Heart left ventricle (tissue), 16 donors: ENCODE measurements around the gene AGPAT2. TPM values are rescaled to one million over a fixed set of nuclear protein-coding genes. Genes with fewer than 3 reads are reported as not detected.

Experiments
- ATAC-seq, 4 donors: fragments of 200-7000 bp; cut with Tn5 transposase; one replicate each; pipeline ENCODE4 v1.9.1; 2020 to 2022; ENCODE audit warnings: moderate library complexity in 4 of 4, mild to moderate bottlenecking in 3 of 4, moderate number of reproducible peaks in 1 of 4
- DNase-seq, 5 donors: peaks; one replicate each; pipeline ENCODE4 v3.0.0-alpha.2; 2020
- H3K27ac ChIP-seq, 12 donors: fragments of 200-600 bp; sonication (generic) in 4 of 12; one replicate each; pipeline versions ENCODE4 v1.5.0 to v1.8.0; 2016 to 2022; ENCODE audit warnings: mild to moderate bottlenecking in 2 of 12
- H3K27me3 ChIP-seq, 9 donors: fragments of 200-600 bp; sonication (generic) in 2 of 9; one replicate each; pipeline versions ENCODE4 v1.5.1 to v1.8.0; 2016 to 2022; ENCODE audit warnings: mild to moderate bottlenecking in 3 of 9
- H3K36me3 ChIP-seq, 9 donors: fragments of 200-600 bp; sonication (generic) in 2 of 9; one replicate each; pipeline versions ENCODE4 v1.5.0 to v1.8.0; 2018 to 2022; ENCODE audit warnings: mild to moderate bottlenecking in 2 of 9
- H3K4me1 ChIP-seq, 12 donors: fragments of 200-600 bp; sonication (generic) in 4 of 12; one replicate each; pipeline versions ENCODE4 v1.5.0 to v1.8.0; 2016 to 2022; ENCODE audit warnings: mild to moderate bottlenecking in 3 of 12
- H3K4me3 ChIP-seq, 12 donors: fragments of 200-600 bp; sonication (generic) in 4 of 12; one replicate each; pipeline versions ENCODE4 v1.5.0 to v1.8.0; 2017 to 2022; ENCODE audit warnings: mild to moderate bottlenecking in 9 of 12, moderate library complexity in 4 of 12
- H3K9me3 ChIP-seq, 12 donors: fragments of 200-600 bp; sonication (generic) in 4 of 12; one replicate each; pipeline versions ENCODE4 v1.5.0 to v1.8.0; 2016 to 2022; ENCODE audit warnings: mild to moderate bottlenecking in 1 of 12
- CTCF ChIP-seq, 12 donors: fragments of 200-600 bp; sonication (generic) in 4 of 12; IDR thresholded peaks; one replicate each; pipeline versions ENCODE4 v1.5.0 to v1.8.0; 2018 to 2022; ENCODE audit warnings: antibody characterized with exemption in 12 of 12, mild to moderate bottlenecking in 5 of 12
- POLR2A ChIP-seq, 2 donors: fragments of 450-650 bp; IDR thresholded peaks; one replicate each; pipeline ENCODE4 v1.6.1; 2017; ENCODE audit warnings: antibody characterized with exemption in 2 of 2, mild to moderate bottlenecking in 2 of 2, moderate library complexity in 2 of 2
- WGBS, 4 donors: extraction: QIAGEN DNeasy Blood & Tissue Kit in 2 of 4; methylation state at CpG; one replicate each; pipeline versions ENCODE4 v1.1.5 to v1.1.7; 2013 to 2018; 5-methylcytosine and 5-hydroxymethylcytosine counted together
- intact Hi-C, 10 donors: fragments of 100-400 bp; cut with DNase I; formaldehyde crosslinking; loops; one replicate each; pipeline versions ENCODE4 v1.11.1 to v1.14.2; 2022
- polyA plus RNA-seq, 2 donors: library from polyadenylated mRNA; stranded (reverse); fragments of 200-250 nt; gene quantifications; one replicate each; pipeline ENCODE4 v1.2.3, GENCODE V29; 2013
- total RNA-seq, 9 donors: library from RNA; depleted of rRNA in 2 of 9; stranded (reverse); fragments of >200 nt in 2 of 9; fragmentation: NEBNext Ultra II Directional in 3 of 9; extraction: Animal tissue kit (Norgen Biotek cat#: 25700) in 3 of 9; gene quantifications; one replicate each; pipeline versions ENCODE4 v1.1.0 to v1.2.4, GENCODE V29; 2016 to 2023
- donor health status: ischemic (EF 13 %, LVEDD 7.1; RV severe dilation, severe dysfunction).
- donor health status: healthy with polysubstance abuse.
- donor health status: DM: no; HTN: yes; CAD: no.
- donor health status: DM: no; HTN: no; CAD: no.
- donor health status: ischemic (EF 25% LVEDD 6.9; RV normal size, moderate dysfunction).
- donor health status: ischemic (EF 25% LVEDD 5.7; RV mildly dilated, moderate dysfunction).
- donor health status: healthy.
- donor health status: DM: yes; HTN: yes; CAD: no.
- donor health status: ischemic (EF 35%, LVEDD 5.7; RV mildly dilated, moderate dysfunction).
- donor health status: nonischemic (EF 11% LVEDD 7.7; RV severe dilation, severe dysfunction).
- donor health status: DM: yes; HTN: yes; CAD: no.
- donor health status: PGD.
- donor health status: ischemic (EF 29% LVEDD 5.4; RV normal size, mild dysfunction).
- donor health status: nonischemic (EF 23%, LVEDD 6.1; RV moderate dilation, normal function).

AGPAT2 gene
- total and polyA plus RNA-seq, 11 donors, result 52.4 to 122 (median 69.3) TPM

- H3K4me3 ChIP-seq, result peak overlapping the region; percentile 35 to 84 (median 68)
- intact Hi-C loops, result no loop called here
- no peak for TF ChIP-seq POLR2A (IDR thresholded peaks at IDR 0.05)
- TF ChIP-seq CTCF (IDR thresholded peaks at IDR 0.05), result no peak
- peaks cover 0 to 12% (median 0%) of the 10 kb centered on the region in 9 donors for H3K27me3 ChIP-seq
- ATAC-seq, result no peak
- H3K4me1 ChIP-seq, result peaks cover 0 to 43% (median 8%) of the 10 kb centered on the region in 12 donors
- WGBS, 4 donors, result 51 to 74% (median 58%) methylated on average over 12 to 23 of the region's 23 CpGs
- no peak for DNase-seq
- H3K36me3 ChIP-seq, result peaks cover 0 to 83% (median 53%) of the 10 kb centered on the region in 9 donors
- no peaks in the 10 kb centered on the region for H3K9me3 ChIP-seq
- peak overlapping the region; percentile 31 to 96 (median 84) for H3K27ac ChIP-seq
These were observed 17.3 kb downstream of the AGPAT2 start for GRCh38 chr9:136669791-136670464.

GRCh38 chr9:136668983-136669790 lies 18.1 kb downstream of the AGPAT2 start:
- peaks cover 0 to 18% (median 0%) of the 10 kb centered on the region in 9 donors for H3K27me3 ChIP-seq
- peaks cover 0 to 84% (median 53%) of the 10 kb centered on the region in 9 donors for H3K36me3 ChIP-seq
- intact Hi-C loops, result no loop called here
- 39 to 64% (median 59%) methylated on average over 10 to 23 of the region's 23 CpGs for WGBS, 4 donors
- peak overlapping the region; percentile 31 to 96 (median 84) for H3K27ac ChIP-seq
- DNase-seq, result no peak
- TF ChIP-seq POLR2A (IDR thresholded peaks at IDR 0.05), result no peak
- H3K4me1 ChIP-seq, result peaks cover 0 to 41% (median 8%) of the 10 kb centered on the region in 12 donors
- H3K9me3 ChIP-seq, result no peaks in the 10 kb centered on the region
- peak overlapping the region; percentile 35 to 84 (median 68) for H3K4me3 ChIP-seq
- peak in 1 of 4 donors; percentile 0 for ATAC-seq

- no peaks in the 10 kb centered on the region for H3K9me3 ChIP-seq
- DNase-seq, result no peak
- peak overlapping the region; percentile 46 to 96 (median 84) for H3K27ac ChIP-seq
- intact Hi-C loops, result no loop called here
- ATAC-seq, result no peak
- peaks cover 0 to 80% (median 51%) of the 10 kb centered on the region in 9 donors for H3K36me3 ChIP-seq
- WGBS, 4 donors, result 36 to 66% (median 54%) methylated on average over 20 to 40 of the region's 40 CpGs
- H3K4me1 ChIP-seq, result peaks cover 0 to 41% (median 8%) of the 10 kb centered on the region in 12 donors
- H3K27me3 ChIP-seq, result peaks cover 0 to 27% (median 0%) of the 10 kb centered on the region in 9 donors
- H3K4me3 ChIP-seq, result peak overlapping the region; percentile 35 to 84 (median 68)
- TF ChIP-seq CTCF (IDR thresholded peaks at IDR 0.05) (no peak), POLR2A (IDR thresholded peaks at IDR 0.05) (no peak)
These were observed 19.1 kb downstream of the AGPAT2 start for GRCh38 chr9:136667940-136668760.

GRCh38 chr9:136667214-136667939 lies 19.9 kb downstream of the AGPAT2 start:
- no peak for ATAC-seq
- Histone ChIP-seq H3K36me3 (peaks cover 0 to 75% (median 51%) of the 10 kb centered on the region in 9 donors), H3K9me3 (no peaks in the 10 kb centered on the region), H3K27me3 (peaks cover 0 to 34% (median 0%) of the 10 kb centered on the region in 9 donors), H3K4me1 (peaks cover 0 to 36% (median 8%) of the 10 kb centered on the region in 12 donors), H3K4me3 (peak overlapping the region; percentile 35 to 84 (median 68)), H3K27ac (peak overlapping the region; percentile 46 to 96 (median 84))
- intact Hi-C loops, result no loop called here
- WGBS, 4 donors, result 56 to 68% (median 57%) methylated on average over 10 to 21 of the region's 21 CpGs
- no peak for DNase-seq
- TF ChIP-seq POLR2A (IDR thresholded peaks at IDR 0.05) (no peak), CTCF (IDR thresholded peaks at IDR 0.05) (no peak)
